ENCODE measurements around the gene ZDHHC11.
"Not testable (repeated sequence)": the region's sequence is repeated elsewhere in the genome, so short reads cannot be mapped to it uniquely, and the experiment has no call there.

Gene ZDHHC11

DNA sequence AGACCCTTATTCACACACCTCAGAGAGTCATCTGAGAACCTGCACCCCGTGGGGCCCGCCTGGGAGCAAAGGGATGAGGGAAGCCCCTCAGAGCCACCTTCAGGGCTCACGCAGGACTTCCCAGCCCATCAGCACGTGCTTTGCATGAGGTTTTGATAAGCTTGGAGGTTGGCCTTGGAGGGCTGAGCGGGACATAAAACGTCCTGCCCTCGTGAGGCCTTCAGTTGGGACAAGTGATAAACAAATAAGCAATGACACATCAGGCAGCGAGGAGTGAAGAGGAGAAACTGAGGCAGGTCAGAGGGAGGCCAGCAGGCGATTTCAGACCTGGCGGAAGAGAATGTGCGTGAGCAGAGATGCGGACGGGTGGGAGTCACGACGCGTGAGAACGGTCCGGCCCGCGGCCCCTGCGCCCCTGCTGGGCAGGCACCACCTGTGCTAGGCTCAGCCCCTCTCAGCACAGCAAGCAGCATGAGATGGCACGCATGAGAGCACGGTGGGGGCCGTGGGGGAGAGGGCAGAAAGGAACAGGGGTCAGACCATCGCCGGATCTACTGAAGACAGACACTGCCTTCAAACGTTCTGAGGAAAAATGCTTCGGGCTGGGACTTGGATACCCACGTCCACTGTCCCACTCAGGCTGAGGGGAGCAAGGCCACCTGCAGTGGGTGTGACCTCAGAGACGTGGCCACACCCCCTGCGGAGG, 78.8 kb downstream of the ZDHHC11 start:
- H3K36me3 ChIP-seq (replicated peaks; ENCODE audit: low read depth, low read length); H3K9me3 ChIP-seq (ENCODE audit: insufficient read depth, low read length); H3K79me2 ChIP-seq (ENCODE audit: low read length); H3K4me2 ChIP-seq (ENCODE audit: low read length); H4K20me1 ChIP-seq (ENCODE audit: insufficient read depth, low read length); H3K27ac ChIP-seq (ENCODE audit: low read length); H3K4me3 ChIP-seq (ENCODE audit: low read length); H3K27me3 ChIP-seq (ENCODE audit: low read depth, low read length); H3K9ac ChIP-seq (ENCODE audit: low read length); H2AFZ ChIP-seq (ENCODE audit: low read depth, low read length); H3K4me1 ChIP-seq (ENCODE audit: low read length): not testable (repeated sequence)

DNA sequence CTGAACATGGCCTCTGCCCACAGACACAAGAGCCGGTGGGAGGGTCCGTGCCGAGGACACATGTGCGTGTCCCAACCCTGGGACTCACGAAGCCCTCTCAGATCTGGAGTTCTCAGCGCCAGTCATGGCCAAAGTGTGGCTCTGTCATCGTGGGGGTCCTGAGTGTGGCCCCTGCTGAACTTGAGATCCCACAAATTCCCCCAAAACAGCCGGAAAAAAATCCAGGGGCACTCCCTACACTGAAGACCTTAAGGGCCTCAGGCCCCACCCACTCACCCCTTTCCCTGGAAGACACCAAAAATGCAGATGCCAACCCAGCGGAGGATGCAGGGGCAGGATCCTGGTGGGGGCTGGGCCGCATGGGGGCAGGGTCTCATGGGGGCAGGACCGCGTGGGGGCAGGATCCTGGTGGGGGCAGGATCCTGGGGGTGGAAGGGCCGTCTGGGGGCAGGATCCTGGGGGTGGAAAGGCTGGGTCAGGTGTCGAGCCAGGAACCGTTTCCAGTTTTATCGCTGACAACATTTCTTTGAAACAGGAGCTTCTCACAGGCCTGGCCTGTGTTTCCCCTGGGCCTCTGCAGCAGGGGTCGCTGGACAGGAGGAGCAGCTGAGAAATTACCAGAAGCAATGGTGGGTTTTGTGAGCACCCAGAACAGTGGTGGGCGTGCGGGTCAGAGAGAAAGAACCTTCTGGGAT, 79.6 kb downstream of the ZDHHC11 start:
- not testable (repeated sequence) for H3K36me3 ChIP-seq (replicated peaks; ENCODE audit: low read depth, low read length); H4K20me1 ChIP-seq (ENCODE audit: insufficient read depth, low read length); H3K9ac ChIP-seq (ENCODE audit: low read length); H3K4me2 ChIP-seq (ENCODE audit: low read length); H3K27me3 ChIP-seq (ENCODE audit: low read depth, low read length); H2AFZ ChIP-seq (ENCODE audit: low read depth, low read length); H3K27ac ChIP-seq (ENCODE audit: low read length); H3K4me1 ChIP-seq (ENCODE audit: low read length); H3K79me2 ChIP-seq (ENCODE audit: low read length); H3K4me3 ChIP-seq (ENCODE audit: low read length); H3K9me3 ChIP-seq (ENCODE audit: insufficient read depth, low read length)

DNA sequence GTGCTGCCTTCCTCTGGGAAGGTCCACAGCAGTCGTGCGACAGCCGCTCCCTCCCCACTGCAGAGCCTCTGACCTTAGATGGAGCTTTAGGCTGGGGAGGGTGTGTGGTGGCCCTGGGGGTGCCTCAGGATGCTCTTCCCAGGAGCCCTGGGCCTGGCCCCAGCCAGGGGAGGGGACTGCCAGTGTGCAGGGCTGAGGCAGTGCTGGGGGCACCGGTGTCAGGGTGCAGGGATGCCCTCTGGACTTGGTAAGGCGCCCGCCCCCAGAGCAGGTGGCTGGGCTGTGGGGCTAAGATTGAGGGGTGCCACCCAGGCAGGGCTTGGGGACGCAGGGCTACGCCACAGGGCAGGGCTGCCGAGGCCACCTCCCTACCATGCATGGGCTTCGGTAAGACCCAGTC, 80.2 kb downstream of the ZDHHC11 start:
- not testable (repeated sequence) for H3K27ac ChIP-seq (ENCODE audit: low read length); H3K4me3 ChIP-seq (ENCODE audit: low read length); H3K4me1 ChIP-seq (ENCODE audit: low read length); H4K20me1 ChIP-seq (ENCODE audit: insufficient read depth, low read length); H2AFZ ChIP-seq (ENCODE audit: low read depth, low read length); H3K9ac ChIP-seq (ENCODE audit: low read length); H3K9me3 ChIP-seq (ENCODE audit: insufficient read depth, low read length); H3K27me3 ChIP-seq (ENCODE audit: low read depth, low read length); H3K79me2 ChIP-seq (ENCODE audit: low read length); H3K36me3 ChIP-seq (replicated peaks; ENCODE audit: low read depth, low read length); H3K4me2 ChIP-seq (ENCODE audit: low read length)

DNA sequence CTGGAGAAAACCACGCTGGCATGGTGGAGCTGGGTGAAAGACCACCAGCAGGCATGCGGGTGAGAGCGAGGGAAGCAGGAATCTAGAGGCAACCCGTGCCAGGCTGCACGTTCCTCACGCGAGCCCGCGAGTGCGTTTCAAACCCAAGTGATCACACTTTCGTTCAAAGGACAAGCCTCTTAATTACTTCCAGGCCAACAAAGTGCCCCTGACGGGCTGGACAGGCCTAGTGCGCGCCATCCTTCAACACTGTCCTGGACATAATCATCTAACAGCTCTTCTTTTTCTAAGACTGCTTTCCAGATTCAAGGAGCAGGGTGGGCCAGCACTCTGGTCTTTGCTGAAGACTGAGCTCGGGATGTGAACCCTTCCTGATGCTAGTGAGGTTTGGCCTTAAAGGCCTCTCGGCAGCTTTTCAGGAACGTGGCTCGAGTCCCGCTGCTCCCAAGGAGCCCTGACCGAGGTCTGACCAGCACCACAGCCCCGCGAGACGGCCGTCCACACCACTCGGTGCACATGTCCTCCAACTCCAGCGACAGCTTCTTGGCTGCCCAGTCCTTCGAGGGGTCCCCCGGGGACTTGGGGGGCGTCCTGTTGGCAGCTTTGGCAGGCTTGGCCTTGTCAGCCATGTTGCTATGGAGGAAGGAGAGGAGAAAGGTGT, 81.2 kb downstream of the ZDHHC11 start:
- not testable (repeated sequence) for H3K4me2 ChIP-seq (ENCODE audit: low read length); H4K20me1 ChIP-seq (ENCODE audit: insufficient read depth, low read length); H3K27ac ChIP-seq (ENCODE audit: low read length); H3K79me2 ChIP-seq (ENCODE audit: low read length); H3K36me3 ChIP-seq (replicated peaks; ENCODE audit: low read depth, low read length); H3K27me3 ChIP-seq (ENCODE audit: low read depth, low read length); H2AFZ ChIP-seq (ENCODE audit: low read depth, low read length); H3K4me1 ChIP-seq (ENCODE audit: low read length); H3K9ac ChIP-seq (ENCODE audit: low read length); H3K9me3 ChIP-seq (ENCODE audit: insufficient read depth, low read length); H3K4me3 ChIP-seq (ENCODE audit: low read length)

DNA sequence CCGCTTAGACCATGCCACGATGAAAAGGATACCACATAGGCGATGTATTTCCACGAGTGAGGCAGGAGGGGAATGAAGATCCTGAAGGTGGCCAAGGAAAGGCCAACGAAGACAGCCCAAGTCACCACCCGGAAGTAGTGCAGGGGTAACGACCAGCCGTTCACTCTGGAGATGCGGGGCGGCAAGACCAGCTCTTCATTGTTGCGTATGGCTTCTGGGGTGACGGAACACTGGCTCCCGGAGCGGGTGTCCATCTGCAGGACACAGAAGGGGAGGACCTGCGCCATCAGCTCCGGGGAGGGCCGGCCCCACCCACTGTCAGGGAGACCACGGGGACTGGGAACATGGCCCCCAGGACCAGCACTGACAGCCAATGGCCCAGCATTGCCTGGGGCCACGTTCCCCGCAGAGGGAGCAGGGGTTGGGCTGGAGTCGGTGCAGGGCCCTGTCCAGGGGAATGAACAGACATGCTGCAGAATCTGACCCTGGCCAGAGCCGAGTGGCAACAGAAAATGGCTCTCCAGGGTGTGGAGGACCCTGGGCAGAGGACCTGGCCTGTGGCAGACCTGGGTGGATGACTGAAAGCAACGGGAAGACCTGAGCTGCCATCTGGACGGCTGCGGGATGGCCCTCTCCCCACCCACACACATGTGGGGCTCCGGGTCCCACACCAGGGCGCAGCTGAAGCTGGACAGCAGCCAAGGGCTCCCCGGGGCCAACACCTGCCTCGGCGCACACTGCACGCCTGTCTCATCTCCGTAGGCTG, 83.9 kb downstream of the ZDHHC11 start:
- H3K27me3 ChIP-seq (ENCODE audit: low read depth, low read length) = no peaks in the 10 kb centered on the region
- no peaks in the 10 kb centered on the region for H3K79me2 ChIP-seq (ENCODE audit: low read length)
- H3K4me1 ChIP-seq (ENCODE audit: low read length) = no peaks in the 10 kb centered on the region
- no peaks in the 10 kb centered on the region for H3K9me3 ChIP-seq (ENCODE audit: insufficient read depth, low read length)
- no peak overlapping the region for H3K4me3 ChIP-seq (ENCODE audit: low read length)
- no peak overlapping the region for H3K4me2 ChIP-seq (ENCODE audit: low read length)
- H2AFZ ChIP-seq (ENCODE audit: low read depth, low read length) = no peak overlapping the region
- no peak overlapping the region for H3K9ac ChIP-seq (ENCODE audit: low read length)
- H4K20me1 ChIP-seq (ENCODE audit: insufficient read depth, low read length) = no peaks in the 10 kb centered on the region
- TF ChIP-seq EZH2phosphoT487 (IDR thresholded peaks at IDR 0.05; ENCODE audit: low read depth) = no peak
- TF ChIP-seq, protein P1, sequence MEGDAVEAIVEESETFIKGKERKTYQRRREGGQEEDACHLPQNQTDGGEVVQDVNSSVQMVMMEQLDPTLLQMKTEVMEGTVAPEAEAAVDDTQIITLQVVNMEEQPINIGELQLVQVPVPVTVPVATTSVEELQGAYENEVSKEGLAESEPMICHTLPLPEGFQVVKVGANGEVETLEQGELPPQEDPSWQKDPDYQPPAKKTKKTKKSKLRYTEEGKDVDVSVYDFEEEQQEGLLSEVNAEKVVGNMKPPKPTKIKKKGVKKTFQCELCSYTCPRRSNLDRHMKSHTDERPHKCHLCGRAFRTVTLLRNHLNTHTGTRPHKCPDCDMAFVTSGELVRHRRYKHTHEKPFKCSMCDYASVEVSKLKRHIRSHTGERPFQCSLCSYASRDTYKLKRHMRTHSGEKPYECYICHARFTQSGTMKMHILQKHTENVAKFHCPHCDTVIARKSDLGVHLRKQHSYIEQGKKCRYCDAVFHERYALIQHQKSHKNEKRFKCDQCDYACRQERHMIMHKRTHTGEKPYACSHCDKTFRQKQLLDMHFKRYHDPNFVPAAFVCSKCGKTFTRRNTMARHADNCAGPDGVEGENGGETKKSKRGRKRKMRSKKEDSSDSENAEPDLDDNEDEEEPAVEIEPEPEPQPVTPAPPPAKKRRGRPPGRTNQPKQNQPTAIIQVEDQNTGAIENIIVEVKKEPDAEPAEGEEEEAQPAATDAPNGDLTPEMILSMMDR (IDR thresholded peaks at IDR 0.05; ENCODE audit: low read depth, low read length) = no peak
- H3K36me3 ChIP-seq (replicated peaks; ENCODE audit: low read depth, low read length) = no peaks in the 10 kb centered on the region
- H3K27ac ChIP-seq (ENCODE audit: low read length) = no peak overlapping the region

Data from OCI-LY3 (cell line).